ENCODE data around the gene RSBN1.

RSBN1 gene

DNA sequence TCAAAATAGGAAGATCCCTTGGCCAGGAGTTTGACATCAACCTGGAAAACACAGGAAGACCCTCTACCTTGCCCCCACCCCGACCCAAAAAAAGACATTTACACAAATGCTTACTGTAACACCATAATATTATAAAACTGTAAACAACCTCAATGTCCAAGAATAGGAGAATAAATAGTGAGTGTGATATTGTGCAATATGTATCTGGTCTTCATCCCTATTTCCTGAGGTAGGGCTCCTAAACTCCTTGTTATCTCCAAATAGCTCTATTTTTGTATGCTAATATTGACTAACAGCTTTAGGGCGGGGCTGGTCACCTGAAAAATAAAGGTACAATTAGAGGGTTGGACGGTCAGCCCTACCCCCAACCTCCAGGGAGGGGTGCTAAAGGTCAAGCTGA is 23.5 kb downstream of the RSBN1 start (continued):
- no peak for TF ChIP-seq BCL11A (tag by site-specific recombination; IDR thresholded peaks at IDR 0.05; ENCODE audit: low read depth)
- no peak for TF ChIP-seq ZNF837 (tag by site-specific recombination; IDR thresholded peaks at IDR 0.05)
- TF ChIP-seq ZNF112 (tag by site-specific recombination; IDR thresholded peaks at IDR 0.05) = no peak
- no peak for TF ChIP-seq ZNF677 (tag by site-specific recombination; IDR thresholded peaks at IDR 0.05)
- TF ChIP-seq ZNF423 (tag by site-specific recombination; IDR thresholded peaks at IDR 0.05) = no peak
- TF ChIP-seq SP2 (tag by site-specific recombination; IDR thresholded peaks at IDR 0.05) = no peak
- no peak for TF ChIP-seq GLI4 (tag by site-specific recombination; IDR thresholded peaks at IDR 0.05)
- no peak for TF ChIP-seq ZNF311 (tag by site-specific recombination; IDR thresholded peaks at IDR 0.05; ENCODE audit: borderline replicate concordance)
- TF ChIP-seq ZNF302 (tag by site-specific recombination; IDR thresholded peaks at IDR 0.05; ENCODE audit: low read depth) = no peak
- no peak for TF ChIP-seq ZNF585B (tag by site-specific recombination; IDR thresholded peaks at IDR 0.05)
- TF ChIP-seq ZNF561 (tag by site-specific recombination; IDR thresholded peaks at IDR 0.05; ENCODE audit: borderline replicate concordance) = no peak

DNA sequence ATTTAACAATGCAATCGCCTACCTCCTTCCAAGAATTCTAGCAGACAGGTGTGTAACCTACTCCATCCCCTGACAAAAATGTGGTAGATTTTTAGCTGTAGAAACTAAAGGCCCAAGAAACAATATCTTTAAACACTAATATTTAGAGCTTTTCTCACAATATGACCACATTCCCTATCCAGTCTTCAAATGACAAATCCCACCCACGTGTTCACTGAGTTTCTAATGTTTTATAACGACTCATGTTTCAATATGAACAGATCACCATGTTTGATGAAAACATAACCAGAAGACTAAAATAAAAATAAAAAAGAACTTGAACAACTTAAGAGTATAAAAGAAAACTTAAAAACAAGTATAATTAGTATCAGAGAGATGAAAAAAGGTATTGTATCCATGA is 24.6 kb downstream of the RSBN1 start:
- TF ChIP-seq ZSCAN16 (tag by site-specific recombination; IDR thresholded peaks at IDR 0.05) = no peak
- no peak for TF ChIP-seq ZNF701 (tag by site-specific recombination; IDR thresholded peaks at IDR 0.05)
- TF ChIP-seq ZBTB7A (tag by site-specific recombination; IDR thresholded peaks at IDR 0.05; ENCODE audit: low read depth) = no peak
- CTCF ChIA-PET = interaction anchor here (0.6 to 0.8 kb wide), 2 partner anchors 13 to 970 kb away, joined by 3 to 7 read pairs; no protein-coding TSS in a partner anchor
- Histone ChIP-seq H3K4me1 (ENCODE audit: control insufficient read depth, insufficient read depth, low read length) (peaks cover 2% of the 10 kb centered on the region), H3K9me3 (ENCODE audit: control insufficient read depth, insufficient read depth, low read depth, low read length) (no peaks in the 10 kb centered on the region), H3K4me3 (ENCODE audit: low read depth, low read length) (no peak overlapping the region), H3K27ac (ENCODE audit: extremely low read depth, low read depth, low read length) (no peak overlapping the region), H3K36me3 (ENCODE audit: control insufficient read depth in 2 of 2, insufficient read depth in 1 of 2, low read length in 2 of 2) (peaks cover 0 to 6% of the 10 kb centered on the region in 2 experiments; a peak in 1 of 3 replicates)
- POLR2A ChIA-PET = no interaction called here

DNA sequence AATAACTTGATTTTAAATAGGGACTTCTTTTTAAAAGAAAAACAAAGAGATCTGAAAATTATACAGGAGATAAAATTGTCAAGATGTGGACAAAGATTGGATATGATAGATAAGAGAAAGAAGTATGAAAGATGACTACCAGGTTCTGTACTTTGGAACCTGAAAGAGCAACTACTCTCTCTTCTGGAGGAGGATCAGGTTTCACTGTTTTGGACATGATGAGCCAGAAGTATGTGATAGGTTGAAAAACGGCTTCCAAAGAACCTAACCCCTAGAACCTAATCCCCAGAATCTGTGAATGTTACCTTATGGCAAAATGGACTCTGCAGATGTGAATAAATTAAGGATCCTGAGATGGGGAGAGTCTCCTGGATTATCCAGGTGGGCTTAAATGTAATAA is 26.2 kb downstream of the RSBN1 start:
- ChIA-PET POLR2A (interaction anchor here (1.2 kb wide), 1 partner anchor 27 kb away, joined by 3 read pairs; the partner anchor contains the start of gene PHTF1), CTCF (no interaction called here)
- no peak overlapping the region for H3K27ac ChIP-seq (ENCODE audit: extremely low read depth, low read depth, low read length)
- TF ChIP-seq ZNF660 (tag by site-specific recombination; IDR thresholded peaks at IDR 0.05) (no peak), ZNF16 (tag by site-specific recombination; IDR thresholded peaks at IDR 0.05; ENCODE audit: low read depth) (no peak), ZNF366 (tag by site-specific recombination; conservative IDR thresholded peaks at IDR 0.05) (peak; percentile 52; the same call in 1 of the 2 replicates), ZNF211 (tag by site-specific recombination; IDR thresholded peaks at IDR 0.05; ENCODE audit: low read depth) (no peak), MZF1 (tag by site-specific recombination; IDR thresholded peaks at IDR 0.05; ENCODE audit: borderline replicate concordance) (peak; percentile 35; the same call in 1 of the 2 replicates), REPIN1 (tag by site-specific recombination; IDR thresholded peaks at IDR 0.05; ENCODE audit: low read depth) (no peak), FEZF1 (tag by site-specific recombination; IDR thresholded peaks at IDR 0.05) (peak; percentile 40; the same call in 1 of the 2 replicates), ZNF555 (tag by site-specific recombination; conservative IDR thresholded peaks at IDR 0.05) (no peak), IKZF3 (tag by site-specific recombination; IDR thresholded peaks at IDR 0.05) (no peak), PRDM1 (tag by site-specific recombination; IDR thresholded peaks at IDR 0.05) (no peak), ZNF621 (tag by site-specific recombination; IDR thresholded peaks at IDR 0.05) (no peak), ZNF335 (tag by site-specific recombination; conservative IDR thresholded peaks at IDR 0.05) (no peak), OSR2 (tag by site-specific recombination; IDR thresholded peaks at IDR 0.05) (no peak), OVOL3 (tag by site-specific recombination; IDR thresholded peaks at IDR 0.05) (no peak), GLI4 (tag by site-specific recombination; IDR thresholded peaks at IDR 0.05) (no peak), ZNF426 (tag by site-specific recombination; IDR thresholded peaks at IDR 0.05) (no peak), ZNF600 (tag by site-specific recombination; IDR thresholded peaks at IDR 0.05) (0 out of 2 replicates have a peak, but pooled peaks have one; percentile 28), MYNN (tag by site-specific recombination; IDR thresholded peaks at IDR 0.05; ENCODE audit: borderline replicate concordance) (no peak), ZNF544 (tag by site-specific recombination; IDR thresholded peaks at IDR 0.05) (no peak)
- TF ChIP-seq, protein P1, sequence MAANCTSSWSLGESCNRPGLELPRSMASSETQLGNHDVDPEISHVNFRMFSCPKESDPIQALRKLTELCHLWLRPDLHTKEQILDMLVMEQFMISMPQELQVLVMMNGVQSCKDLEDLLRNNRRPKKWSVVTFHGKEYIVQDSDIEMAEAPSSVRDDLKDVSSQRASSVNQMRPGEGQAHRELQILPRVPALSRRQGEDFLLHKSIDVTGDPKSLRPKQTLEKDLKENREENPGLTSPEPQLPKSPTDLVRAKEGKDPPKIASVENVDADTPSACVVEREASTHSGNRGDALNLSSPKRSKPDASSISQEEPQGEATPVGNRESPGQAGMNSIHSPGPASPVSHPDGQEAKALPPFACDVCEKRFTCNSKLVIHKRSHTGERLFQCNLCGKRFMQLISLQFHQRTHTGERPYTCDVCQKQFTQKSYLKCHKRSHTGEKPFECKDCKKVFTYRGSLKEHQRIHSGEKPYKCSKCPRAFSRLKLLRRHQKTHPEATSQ (tag by site-specific recombination; IDR thresholded peaks at IDR 0.05) = no peak
- TF ChIP-seq, protein P2, sequence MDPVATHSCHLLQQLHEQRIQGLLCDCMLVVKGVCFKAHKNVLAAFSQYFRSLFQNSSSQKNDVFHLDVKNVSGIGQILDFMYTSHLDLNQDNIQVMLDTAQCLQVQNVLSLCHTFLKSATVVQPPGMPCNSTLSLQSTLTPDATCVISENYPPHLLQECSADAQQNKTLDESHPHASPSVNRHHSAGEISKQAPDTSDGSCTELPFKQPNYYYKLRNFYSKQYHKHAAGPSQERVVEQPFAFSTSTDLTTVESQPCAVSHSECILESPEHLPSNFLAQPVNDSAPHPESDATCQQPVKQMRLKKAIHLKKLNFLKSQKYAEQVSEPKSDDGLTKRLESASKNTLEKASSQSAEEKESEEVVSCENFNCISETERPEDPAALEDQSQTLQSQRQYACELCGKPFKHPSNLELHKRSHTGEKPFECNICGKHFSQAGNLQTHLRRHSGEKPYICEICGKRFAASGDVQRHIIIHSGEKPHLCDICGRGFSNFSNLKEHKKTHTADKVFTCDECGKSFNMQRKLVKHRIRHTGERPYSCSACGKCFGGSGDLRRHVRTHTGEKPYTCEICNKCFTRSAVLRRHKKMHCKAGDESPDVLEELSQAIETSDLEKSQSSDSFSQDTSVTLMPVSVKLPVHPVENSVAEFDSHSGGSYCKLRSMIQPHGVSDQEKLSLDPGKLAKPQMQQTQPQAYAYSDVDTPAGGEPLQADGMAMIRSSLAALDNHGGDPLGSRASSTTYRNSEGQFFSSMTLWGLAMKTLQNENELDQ (tag by site-specific recombination; IDR thresholded peaks at IDR 0.05; ENCODE audit: low read depth) = no peak

More for the DNA sequence above, 26.2 kb downstream of the RSBN1 start:
- H3K36me3 ChIP-seq (ENCODE audit: control insufficient read depth in 2 of 2, insufficient read depth in 1 of 2, low read length in 2 of 2) = no peaks in the 10 kb centered on the region
- H3K4me3 ChIP-seq (ENCODE audit: low read depth, low read length) = no peak overlapping the region
- no peaks in the 10 kb centered on the region for H3K9me3 ChIP-seq (ENCODE audit: control insufficient read depth, insufficient read depth, low read depth, low read length)
- peaks cover 2% of the 10 kb centered on the region for H3K4me1 ChIP-seq (ENCODE audit: control insufficient read depth, insufficient read depth, low read length)

Measured in HEK293 (cell line).